Brain microvascular endothelial cell (primary cell): ENCODE measurements around the gene UNC5C.

Source experiments
- DNase-seq: peaks from one replicate; pipeline ENCODE4 v3.0.0-alpha.2; 2020
- H3K27ac ChIP-seq: fragments of 250-450 bp; sonication (Bioruptor Pico); 2 replicates; pipeline ENCODE4 v1.5.1; 2020; ENCODE audit warnings: mild to moderate bottlenecking, moderate library complexity
- H3K27me3 ChIP-seq: fragments of 250-450 bp; sonication (Bioruptor Pico); replicated peaks from 2 replicates; pipeline ENCODE4 v1.5.1; 2020; ENCODE audit warnings: mild to moderate bottlenecking
- H3K36me3 ChIP-seq: fragments of 250-450 bp; sonication (Bioruptor Pico); replicated peaks from 2 replicates; pipeline ENCODE4 v1.5.1; 2020; ENCODE audit warnings: mild to moderate bottlenecking
- H3K4me3 ChIP-seq: 2 replicates; pipeline ENCODE4 v1.5.1; 2011; ENCODE audit warnings: low read depth, mild to moderate bottlenecking, control low read depth, low read length, moderate library complexity
- in situ Hi-C: cut with HindIII; loops from 2 replicates; pipeline ENCODE4 v1.10.0; 2017; ENCODE audit warnings: low sequenced_read_pairs, low pct_ligation_motif_present
- TF ChIP-seq, protein P1 (sequence below): IDR thresholded peaks from 2 replicates; pipeline ENCODE4 v1.5.1; 2011; ENCODE audit warnings: low read depth, mild to moderate bottlenecking, moderate library complexity, low read length, control low read depth, inconsistent platforms; ENCODE audit errors: missing control alignments

Gene UNC5C

DNA sequence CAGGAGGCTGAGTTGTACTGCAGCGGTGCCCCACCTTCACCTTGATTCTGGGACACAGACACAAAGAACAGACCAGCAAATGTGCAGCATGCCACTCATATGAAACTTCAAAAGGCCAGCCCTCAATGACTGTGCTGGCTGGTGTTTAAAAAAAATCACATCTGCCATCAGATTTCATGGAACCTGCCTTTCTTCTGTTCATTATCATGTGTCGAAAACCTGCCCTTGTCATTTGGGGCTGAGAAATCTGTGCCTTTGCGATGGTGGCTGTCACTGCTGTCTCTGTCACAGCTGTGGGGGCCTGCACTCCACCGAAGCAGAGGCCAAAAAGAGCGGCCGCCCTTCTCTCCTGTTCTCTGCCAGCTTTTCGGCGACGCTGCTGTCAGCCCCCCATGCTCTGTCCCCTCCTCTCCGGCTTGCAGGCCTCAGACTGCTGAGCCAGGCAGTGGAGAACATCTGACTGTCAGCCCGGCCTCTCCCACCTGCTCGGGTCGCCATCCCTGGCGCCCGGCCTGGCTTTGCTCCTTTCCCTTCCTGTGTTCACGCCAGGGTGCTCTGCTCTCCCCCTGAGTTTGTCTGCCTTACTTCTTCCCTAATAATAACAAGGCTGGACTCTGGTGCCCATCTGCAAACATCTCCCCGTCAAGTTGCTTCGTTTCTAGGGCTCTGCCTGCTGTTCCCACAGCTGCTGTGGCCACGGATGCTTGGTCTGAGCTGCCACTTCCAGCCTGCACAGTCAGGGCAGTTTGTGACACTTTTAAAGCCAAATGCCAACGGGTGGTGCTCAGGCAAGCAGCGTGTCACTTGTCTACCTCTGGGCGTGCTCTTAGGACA, 355.2 kb downstream of the UNC5C start:
- in situ Hi-C loops: no loop called here
- TF ChIP-seq, protein P1, sequence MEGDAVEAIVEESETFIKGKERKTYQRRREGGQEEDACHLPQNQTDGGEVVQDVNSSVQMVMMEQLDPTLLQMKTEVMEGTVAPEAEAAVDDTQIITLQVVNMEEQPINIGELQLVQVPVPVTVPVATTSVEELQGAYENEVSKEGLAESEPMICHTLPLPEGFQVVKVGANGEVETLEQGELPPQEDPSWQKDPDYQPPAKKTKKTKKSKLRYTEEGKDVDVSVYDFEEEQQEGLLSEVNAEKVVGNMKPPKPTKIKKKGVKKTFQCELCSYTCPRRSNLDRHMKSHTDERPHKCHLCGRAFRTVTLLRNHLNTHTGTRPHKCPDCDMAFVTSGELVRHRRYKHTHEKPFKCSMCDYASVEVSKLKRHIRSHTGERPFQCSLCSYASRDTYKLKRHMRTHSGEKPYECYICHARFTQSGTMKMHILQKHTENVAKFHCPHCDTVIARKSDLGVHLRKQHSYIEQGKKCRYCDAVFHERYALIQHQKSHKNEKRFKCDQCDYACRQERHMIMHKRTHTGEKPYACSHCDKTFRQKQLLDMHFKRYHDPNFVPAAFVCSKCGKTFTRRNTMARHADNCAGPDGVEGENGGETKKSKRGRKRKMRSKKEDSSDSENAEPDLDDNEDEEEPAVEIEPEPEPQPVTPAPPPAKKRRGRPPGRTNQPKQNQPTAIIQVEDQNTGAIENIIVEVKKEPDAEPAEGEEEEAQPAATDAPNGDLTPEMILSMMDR: no peak
- no peak for DNase-seq
- Histone ChIP-seq H3K36me3 (no peaks in the 10 kb centered on the region), H3K4me3 (no peak overlapping the region), H3K27me3 (no peaks in the 10 kb centered on the region), H3K27ac (no peak overlapping the region)

DNA sequence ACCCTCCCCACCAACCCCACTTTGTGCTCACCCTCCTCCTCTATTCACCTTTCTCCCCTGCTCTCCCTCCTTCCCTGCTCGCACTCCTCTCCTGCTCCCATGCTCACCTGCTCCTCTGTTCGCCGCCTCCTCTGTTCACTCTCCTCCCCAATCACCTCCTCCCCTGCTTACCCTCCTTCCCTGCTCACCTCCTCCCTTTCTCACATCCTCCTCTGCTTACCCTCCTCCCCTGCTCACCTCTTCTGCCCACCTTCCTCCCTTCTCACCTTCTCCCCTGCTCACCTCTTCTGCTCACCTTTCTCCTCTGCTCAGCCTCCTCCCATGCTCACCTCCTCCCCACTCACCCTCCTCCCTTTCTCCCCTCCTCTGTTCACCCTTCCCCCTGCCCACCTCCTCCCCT, 357.2 kb downstream of the UNC5C start:
- Histone ChIP-seq H3K27me3 (no peaks in the 10 kb centered on the region), H3K27ac (no peak overlapping the region), H3K36me3 (no peaks in the 10 kb centered on the region), H3K4me3 (no peak overlapping the region)
- in situ Hi-C loops: no loop called here
- DNase-seq: no peak
- TF ChIP-seq, protein P1: no peak

DNA sequence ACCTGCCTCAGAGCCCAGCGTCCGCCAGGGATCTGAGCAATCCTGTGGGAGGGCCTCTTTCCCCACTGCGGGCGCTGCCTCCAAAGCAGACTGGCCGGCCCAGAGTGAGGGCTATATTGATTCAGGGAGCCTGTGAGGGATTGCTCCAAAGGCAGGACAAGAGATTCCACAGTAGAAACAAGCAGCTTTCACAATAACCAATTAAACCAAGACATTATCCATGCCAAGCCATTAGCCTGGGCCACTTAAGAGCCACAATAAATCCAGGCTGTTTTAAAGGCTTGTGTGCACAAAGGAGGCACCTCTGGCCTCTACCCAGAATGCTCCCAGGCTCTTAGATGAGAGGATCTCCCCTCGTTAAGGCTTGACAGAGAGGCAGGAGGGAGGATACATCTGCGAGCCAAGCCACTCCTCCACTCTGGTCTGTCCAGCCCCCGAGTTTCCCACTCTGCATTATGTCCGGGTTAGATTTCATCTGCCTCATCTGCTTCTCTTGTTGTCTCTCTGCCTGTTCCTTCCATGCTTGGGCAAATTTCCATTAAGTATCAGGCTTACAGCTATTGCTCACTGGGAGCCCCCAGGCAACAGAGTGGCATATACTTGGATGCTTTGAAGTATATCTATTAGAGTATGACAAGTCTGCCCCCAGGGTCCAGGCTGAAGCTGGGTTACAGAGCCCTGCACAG, 357.9 kb downstream of the UNC5C start:
- no peak for DNase-seq
- in situ Hi-C loops: no loop called here
- no peaks in the 10 kb centered on the region for H3K27me3 ChIP-seq
- H3K27ac ChIP-seq: no peak overlapping the region
- TF ChIP-seq, protein P1: no peak
- no peak overlapping the region for H3K4me3 ChIP-seq
- H3K36me3 ChIP-seq: no peaks in the 10 kb centered on the region

DNA sequence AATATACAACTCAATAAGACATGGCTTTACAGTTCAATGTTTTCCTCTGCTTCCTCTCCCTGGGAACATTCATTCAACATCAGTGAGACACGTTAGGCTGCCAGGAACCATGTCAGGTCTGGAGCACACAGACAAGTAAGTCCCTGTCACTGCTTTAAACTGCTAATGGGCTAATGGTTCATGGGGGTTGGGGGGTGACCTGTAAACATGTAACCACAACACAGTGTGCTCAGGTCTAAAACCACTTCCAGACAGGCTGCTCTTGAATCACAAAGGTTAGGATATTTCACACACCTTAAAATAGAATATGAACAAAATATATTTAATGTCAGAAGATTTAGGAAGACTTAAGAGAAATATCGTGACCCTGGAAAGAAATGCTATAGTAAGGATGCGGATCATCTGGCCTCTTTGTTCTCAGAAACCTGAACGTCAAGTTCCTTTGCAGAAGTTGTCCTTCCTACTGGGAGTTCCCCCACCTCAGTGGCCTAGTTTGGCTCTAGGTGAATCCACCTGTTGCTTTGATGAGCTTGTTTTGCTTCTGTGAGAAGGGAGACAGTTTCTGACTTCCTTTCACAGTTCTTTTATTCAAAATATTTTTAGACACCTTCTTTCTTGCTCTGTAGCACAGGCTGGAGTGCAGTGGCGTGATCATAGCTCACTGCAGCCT, 359.9 kb downstream of the UNC5C start:
- Histone ChIP-seq H3K27me3 (no peaks in the 10 kb centered on the region), H3K36me3 (no peaks in the 10 kb centered on the region), H3K27ac (no peak overlapping the region), H3K4me3 (no peak overlapping the region)
- TF ChIP-seq, protein P1: no peak
- in situ Hi-C loops: no loop called here
- no peak for DNase-seq

DNA sequence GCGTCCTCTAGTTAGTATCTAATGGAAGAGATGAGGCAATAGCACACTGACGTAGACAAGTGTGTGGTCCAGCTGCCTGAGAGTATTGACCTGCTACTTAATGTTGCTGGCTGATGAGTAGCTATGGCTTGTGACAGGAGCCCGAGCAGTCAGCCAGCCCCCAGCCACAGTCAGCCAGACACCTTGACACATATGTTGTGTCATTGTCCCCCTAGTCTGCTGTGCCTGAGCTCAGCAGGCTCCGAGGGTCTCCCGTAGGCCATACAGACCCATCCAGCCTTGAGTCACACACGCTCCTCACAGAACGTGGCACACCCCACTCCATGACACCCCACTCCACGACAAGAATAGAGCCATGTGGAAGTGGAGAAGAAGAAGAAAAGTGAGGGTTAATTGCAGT, 362.1 kb downstream of the UNC5C start:
- no peak for DNase-seq
- Histone ChIP-seq H3K36me3 (no peaks in the 10 kb centered on the region), H3K27me3 (no peaks in the 10 kb centered on the region), H3K27ac (no peak overlapping the region), H3K4me3 (no peak overlapping the region)
- TF ChIP-seq, protein P1: no peak
- in situ Hi-C loops: no loop called here
